GM18508 (cell line): ENCODE data around the gene AP3M1.
"Not testable (repeated sequence)": the region's sequence is repeated elsewhere in the genome, so short reads cannot be mapped to it uniquely, and the experiment has no call there.

Experiments used
- ATAC-seq: cut with Tn5 transposase; IDR thresholded peaks from one replicate; pipeline ENCODE4 v1.9.1; 2021; ENCODE audit warnings: moderate number of reproducible peaks; ENCODE audit not compliant: insufficient read depth, unreplicated experiment

AP3M1 gene, protein sequence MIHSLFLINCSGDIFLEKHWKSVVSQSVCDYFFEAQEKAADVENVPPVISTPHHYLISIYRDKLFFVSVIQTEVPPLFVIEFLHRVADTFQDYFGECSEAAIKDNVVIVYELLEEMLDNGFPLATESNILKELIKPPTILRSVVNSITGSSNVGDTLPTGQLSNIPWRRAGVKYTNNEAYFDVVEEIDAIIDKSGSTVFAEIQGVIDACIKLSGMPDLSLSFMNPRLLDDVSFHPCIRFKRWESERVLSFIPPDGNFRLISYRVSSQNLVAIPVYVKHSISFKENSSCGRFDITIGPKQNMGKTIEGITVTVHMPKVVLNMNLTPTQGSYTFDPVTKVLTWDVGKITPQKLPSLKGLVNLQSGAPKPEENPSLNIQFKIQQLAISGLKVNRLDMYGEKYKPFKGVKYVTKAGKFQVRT

DNA sequence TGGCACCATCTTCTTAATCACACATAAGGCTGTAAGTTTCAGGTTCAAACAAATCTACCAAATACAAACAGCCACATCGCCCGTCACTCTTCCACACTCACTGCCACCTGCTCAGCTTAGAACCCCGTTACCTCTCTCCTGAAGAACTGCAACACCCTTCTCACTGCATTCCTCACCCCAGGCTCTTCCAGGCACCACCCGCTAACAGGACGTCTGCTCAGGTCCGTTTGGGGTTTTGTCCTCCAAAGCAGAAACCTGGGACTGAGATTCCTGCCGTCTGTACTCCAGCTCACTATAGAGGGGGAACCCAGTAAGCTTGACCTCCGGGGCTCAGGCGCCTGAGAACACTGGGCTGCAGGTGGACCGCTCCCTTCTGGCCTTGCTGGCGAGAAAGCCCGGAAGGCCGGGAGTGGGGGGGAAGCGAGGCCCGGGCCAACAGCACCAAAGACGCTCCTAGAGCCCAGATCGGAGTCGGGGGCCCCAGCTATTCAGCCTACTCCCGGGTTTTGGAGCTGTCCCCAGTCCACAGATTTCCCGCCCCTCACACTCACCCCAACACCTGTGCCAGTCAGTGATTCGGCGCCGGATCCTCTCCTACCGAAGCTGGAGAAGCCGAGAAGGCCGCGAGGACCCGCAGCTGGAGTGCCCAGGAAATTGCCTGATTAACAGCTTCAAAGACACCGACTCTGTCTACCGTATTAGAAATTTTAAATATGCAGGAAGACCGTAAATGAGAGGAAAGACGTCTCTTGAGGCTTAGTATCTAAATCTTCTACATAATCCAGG is at the start of gene AP3M1:
Gene AP3M1, minus strand, starts transcription at position 625 of the 786 bp plus-strand sequence. CDS start 12,449 bp downstream, outside the sequence.
- no peak for ATAC-seq

DNA sequence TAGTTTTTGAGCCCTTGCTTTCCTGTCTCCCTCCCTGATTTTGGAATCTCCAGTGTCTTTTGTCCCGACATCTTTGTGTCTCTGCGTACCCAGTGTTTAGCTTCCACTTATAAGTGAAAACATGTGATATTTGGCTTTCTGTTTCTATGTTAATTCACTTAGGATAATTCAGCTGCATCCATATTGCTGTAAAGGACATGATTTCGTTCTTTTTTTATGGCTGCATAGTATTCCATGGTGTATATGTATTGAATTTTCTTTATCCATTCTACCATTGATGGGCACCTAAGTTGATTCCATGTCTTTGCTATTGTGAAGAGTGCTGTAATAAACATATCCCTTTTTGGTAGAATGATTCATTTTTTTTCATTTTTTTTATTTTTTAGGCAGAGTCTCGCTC is 48.7 kb upstream of the AP3M1 start:
- ATAC-seq, result no peak

DNA sequence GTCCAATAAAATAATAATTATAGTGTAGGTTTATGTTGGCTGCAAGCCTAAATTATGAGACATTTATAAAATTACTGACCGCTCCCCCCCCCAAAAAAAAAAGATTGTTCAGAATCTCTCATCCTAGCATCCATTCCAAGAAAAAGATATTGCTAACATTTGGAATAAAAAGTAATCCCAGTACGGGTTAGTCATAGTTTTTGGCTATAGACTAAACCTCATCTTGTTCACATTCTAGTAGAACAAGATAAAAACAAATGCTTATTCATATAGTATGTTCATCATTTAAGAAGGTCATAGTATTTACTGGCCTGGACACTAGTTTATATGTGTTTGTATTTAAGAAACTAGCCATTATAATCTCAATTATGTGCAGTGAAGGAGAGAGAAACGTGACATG is 44.4 kb upstream of the AP3M1 start:
- ATAC-seq, result no peak

DNA sequence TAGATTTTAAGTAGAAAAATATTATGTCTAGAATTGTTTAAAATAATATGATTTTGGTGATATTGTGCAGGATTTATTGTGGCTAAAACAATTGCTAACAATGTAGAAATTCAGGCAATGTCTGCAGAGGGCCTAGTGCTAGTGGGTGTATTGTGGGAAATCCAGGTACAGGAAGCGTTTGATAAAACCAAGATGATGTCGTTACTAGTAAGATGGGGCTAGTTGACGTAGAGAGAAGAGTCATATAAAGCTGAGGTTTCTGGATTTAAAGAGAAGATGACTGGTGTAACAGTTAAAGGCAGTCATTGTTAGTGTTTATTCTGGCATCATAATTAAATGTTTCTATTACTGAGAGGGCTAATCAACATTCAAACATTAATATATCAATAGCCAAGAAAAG is 43.9 kb upstream of the AP3M1 start:
- no peak for ATAC-seq

DNA sequence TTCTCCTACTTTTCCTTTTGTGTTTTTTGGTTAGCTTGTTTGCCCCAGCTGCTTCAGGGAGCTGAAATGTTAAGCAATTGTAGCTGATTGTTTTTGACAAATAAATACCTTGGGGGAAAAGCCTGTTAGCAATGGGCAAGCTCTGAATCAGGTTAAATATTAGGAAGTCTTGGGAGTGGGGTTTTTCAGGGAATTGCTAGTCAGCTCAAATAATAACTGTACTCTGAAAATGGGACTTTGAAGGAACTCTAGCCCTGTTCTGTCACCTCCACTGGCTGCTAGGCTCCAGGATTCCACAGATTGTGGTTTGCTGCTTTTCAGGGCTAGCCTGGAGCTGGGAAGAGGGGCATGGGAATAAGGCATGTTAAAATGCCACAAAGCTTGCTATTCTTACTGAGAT is 39.9 kb upstream of the AP3M1 start:
- no peak for ATAC-seq

DNA sequence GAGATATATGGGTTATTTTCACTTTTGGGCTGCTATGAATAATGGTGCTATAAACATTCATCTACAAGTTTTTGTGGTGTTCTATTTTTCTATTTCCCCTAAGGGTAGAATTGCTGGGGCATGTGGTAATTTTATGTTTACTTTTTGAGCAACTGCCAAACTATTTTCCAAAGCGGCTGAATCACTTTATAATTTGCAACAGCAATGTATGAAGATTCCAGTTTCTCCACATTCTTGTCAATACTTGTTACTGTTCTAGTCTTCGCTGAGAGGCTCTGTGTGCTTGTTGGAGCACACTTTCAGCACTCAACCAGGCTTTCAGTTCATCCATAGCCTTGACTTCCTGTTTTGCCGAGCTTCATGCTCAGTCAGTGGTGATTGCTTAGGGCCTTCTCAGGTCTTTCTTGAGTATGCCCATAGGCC is 39.4 kb upstream of the AP3M1 start:
- ATAC-seq, result no peak

DNA sequence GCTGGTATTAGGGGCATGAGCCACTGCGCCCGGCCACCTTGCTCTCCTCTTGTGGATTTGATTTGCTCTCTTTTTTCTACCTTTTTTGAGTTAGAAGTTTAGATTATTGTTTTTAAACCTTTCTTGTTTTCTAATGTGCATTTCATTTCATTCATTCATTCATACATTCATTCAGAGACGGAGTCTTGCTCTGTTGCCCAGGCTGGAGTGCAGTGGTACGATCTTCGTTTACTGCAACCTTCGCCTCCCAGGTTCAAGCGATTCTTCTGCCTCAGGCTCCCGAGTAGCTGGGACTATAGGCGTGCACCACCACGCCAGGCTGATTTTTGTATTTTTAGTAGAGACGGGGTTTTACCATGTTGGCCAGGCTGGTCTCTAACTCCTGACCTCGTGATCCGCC is 38.0 kb upstream of the AP3M1 start:
- not testable (repeated sequence) for ATAC-seq

DNA sequence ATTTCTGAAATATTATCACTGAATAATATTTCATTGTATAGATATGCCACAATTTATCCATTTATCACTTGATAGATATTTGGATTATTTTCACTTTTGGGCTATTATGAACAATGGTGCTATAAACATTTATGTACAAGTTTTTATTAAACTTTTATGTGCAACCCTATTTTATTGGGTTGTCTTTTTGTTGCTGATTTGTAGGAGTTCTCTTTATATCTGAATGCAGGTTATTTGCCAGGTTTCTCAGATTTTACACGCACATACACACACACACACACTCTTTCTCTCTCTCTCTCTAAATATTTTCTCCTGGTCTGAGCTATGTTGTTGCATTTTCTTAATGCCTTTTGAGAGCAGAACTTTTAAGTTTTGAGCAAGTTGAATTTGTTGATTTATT is 36.6 kb upstream of the AP3M1 start:
- ATAC-seq, result no peak

DNA sequence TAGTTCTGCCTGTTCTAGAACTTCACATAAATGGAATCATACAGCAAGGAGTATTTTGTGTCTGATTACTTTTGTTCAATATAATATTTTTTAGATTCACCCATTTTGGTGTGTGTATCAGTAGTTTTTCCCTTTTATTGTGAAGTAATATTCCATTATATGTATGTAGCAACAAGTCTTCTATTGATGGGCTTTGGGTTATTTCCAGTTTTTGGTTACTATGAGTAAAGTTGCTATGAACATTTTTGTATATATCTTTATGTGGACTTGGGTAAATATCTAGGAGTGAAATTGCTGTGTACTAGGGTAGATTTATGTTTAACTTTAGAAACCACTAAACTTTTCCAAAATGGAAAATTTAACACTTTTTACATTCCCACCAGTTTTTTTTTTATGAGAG is 36.0 kb upstream of the AP3M1 start:
- ATAC-seq, result no peak

DNA sequence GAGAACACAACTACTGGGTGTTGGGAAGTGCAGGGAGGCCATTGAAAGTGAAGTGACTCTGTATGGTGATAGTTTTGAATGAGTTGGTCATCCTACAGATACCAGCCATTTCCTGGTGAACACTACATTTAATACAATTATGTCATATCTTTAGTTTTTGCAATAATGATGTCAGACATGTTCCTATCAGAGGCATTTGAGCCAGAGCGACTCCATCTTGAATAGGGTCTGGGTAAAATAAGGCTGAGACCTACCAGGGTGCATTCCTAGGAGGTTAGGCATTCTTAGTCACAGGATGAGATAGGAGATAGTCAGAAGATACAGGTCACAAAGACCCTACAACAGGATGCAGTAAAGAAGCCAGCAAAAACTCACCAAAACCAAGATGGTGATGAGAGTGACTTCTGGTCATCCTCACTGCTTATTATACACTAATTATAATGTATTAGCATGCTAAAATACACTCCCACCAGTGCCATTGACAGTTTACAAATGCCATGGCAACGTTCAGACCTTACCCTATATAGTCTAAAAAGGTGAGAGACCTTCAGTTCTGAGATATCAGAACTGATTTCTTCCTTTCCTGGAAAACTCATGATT is 28.6 kb upstream of the AP3M1 start:
- ATAC-seq, result no peak

DNA sequence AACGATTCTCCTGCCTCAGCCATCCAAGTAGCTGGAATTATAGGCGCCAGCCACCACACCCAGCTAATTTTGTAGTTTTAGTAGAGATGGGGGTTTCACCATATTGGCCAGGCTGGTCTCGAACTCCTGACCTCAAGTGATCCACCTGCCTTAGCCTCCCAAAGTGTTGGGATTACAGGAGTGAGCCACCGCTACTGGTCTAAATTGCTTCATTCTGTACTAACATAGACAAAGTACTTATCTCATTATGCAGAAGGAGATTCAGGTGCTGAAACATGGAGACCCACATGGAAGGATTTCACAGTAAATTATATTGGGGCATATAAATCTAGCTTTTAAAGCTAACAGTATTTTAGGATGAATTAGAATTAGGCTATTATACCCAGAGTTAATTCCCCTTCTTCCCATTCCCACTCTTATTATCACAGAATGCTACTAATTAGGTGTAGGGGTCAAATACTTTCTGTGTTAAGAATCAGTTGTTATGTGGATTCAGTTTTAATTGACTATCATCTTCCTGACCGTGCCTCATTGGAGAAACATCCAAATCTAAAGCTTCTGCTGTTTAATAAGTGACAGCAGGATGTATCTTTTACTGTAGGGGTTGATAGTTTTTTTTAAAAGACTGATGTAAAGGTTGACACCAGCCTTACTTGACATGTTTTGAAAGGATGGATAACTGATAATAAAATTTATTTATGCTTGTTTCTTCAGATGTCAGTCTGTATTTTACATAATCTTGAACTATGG is 27.6 kb upstream of the AP3M1 start:
- no peak for ATAC-seq

DNA sequence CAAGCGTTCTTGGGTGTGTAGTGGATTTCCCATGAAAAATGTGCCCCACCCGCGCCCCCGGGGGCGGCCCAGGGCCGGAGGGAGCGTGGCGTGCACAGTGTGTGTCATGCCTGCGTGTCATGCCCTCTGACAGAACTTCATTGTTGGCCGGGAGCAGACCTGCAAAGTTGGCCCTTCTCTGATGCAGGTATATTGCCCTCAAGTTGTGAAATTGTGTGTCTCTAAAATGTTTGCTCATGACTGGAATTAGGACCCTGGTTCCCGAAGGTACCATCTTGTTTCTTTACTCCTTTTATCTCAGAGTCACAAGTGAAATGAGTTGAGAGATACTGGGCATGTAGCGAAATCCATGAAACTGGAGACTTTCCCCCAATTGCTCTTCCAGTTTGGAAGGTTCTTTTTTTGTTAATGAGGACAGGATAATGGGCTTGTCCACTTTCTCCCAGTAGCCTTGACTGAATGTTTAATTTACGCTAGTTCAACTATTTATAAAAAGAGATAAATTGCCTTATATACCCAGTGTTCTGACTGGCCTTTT is 26.6 kb upstream of the AP3M1 start:
- no peak for ATAC-seq

DNA sequence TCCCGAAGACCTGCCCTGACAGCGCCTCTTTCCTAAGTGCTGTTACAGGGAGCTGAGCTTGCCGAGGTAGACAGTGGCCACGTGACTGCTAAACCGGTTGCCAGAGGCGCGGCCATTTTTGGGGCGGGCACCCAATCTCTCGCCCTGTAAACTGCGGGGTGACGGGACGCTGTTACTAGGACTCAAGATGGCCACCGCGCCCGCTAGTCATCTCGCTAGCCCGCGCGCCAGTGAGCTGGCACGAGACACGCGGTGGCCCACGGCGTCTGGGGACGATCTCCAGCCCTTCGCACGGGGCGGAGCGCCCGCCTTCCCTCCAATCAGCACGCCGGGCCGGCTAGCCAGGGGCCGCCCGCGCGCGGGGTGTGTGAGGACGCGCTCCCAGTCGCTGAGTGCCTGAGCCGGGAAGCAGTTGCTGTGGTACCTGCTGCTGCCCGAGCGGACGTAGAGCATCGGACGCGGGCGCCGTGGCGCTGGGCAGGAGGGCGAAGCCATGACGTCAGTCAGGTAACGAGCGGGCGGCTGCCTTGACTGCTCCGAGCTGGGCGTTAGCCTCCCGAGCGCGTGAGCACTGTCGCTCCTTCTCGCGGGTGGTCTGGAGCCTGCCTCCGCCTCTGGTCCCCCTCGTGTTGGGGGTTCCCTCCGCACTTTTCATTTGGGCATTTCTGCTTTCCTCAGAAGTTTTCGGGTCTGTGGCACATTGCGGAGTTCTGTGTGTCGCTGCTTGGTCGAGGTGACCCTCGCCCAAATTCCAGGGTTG is 25.9 kb upstream of the AP3M1 start:
- ATAC-seq, result peak; percentile 76

DNA sequence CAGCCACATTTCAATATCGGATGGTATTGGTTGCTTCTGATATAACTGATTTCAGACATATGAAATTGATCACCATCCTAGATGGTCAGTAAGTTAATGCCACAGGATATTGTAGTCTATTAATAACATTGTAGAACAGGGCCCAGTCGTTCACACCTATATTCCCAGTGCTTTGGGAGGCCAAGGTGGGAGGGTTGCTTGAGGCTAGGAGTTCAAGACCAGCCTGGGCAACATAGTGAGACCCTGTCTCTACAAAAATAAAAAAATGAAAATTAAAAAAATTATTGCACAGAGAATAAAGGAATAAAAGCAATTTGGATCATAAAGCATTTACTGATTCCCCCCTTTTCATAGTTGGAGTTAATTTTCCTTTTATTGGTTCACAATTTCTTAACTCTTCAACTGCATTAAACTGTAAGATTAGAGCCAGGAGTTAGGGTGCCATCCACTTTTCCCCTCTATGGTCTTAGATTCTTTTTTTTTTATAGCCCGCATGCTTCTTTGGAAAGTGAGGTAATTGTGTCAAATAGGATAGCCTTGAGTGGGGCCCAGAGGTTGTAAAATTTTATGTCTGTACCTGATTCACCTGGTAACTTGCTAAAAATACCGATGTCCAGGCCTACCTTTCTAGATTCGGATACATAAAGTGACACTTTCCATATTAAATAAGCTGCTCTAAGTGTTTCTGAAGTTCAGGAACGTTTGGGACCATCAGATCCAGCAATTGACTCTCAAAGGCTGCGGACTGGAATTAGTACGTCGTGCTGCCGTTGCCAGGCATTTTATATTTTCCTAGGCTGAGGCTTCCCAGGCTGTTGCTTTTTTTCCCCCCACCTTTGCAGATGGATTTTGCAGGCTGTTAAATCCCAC is 25.1 kb upstream of the AP3M1 start:
- ATAC-seq, result no peak

DNA sequence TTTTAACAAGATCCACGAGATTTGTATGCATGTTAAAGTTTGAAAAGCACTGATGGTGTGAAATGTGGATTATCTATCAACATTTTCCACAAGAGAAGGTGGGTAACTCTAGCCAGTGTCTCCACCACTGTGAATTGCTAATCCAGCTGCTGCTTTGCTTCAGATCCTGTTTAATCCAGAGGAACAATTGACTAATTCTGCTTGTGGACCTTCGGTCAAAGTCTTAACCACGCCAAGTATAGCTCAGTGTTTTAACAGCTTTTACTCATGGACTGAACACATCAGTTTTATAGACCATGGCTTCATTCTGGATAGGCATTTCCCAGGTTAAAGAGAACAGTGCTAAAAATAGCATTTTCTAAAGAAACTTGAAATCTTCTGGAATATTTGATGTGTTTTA is 23.9 kb upstream of the AP3M1 start:
- no peak for ATAC-seq

DNA sequence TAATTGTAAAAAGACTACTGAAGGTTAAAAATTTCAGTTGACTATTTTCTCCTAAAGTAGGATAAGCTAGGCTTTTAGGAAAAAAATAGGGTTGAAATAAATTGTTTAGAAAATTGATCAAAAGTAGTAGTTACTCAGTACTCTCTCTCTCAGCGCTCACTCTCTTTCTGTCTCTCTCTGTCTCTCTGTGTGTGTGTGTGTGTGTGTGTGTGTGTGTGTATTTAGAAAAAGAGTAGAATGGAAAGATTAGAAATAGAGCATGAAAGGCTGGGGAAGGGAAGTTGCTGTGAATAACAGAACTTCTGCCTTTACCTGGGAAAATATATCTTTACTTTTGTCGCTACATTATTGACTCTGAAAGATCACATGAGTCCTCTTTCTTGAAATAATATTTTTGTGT is 21.0 kb upstream of the AP3M1 start:
- ATAC-seq, result no peak

DNA sequence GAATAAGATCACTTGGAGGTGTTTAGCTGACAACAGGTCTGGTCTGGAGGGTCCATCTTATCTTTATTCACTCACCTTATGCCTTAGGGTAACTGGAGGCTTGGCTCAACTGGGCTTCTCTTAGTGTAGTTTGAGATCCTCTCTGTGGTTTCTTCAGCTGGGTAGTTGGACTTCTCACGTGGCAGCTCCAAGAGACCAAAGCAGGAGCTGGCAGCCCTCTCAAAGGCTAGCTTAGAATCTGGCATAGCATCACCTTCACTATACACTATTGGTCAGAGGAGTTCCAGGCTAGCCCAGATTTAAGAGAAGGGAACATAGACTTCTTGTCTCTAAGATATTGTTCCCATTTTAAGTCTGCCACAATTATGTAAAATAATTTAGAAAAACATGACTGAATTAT is 16.8 kb upstream of the AP3M1 start:
- ATAC-seq, result no peak

DNA sequence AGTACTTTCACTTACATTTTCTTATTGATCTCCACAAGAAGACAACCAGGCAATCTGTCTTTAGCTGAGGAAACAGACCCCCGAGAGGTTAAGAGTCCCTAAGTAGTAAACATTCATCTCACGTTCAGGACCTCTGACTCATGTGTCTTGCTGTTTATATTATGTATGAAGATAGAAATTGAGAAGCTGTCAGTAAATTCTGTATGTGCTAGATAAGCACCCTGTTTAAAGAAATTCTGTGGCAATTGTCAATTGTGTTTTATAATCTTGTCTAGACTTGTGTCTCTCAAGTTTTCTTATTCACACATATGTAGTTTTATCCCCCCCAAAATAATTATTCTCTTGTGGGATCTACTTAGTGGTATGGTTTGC is 14.9 kb upstream of the AP3M1 start:
- ATAC-seq, result no peak
